T-helper 17 cell (primary cell): ENCODE results near the gene ADNP. TPM values are rescaled to one million over a fixed set of nuclear protein-coding genes. Genes with fewer than 3 reads are reported as not detected.

ENCODE experiments used
- ATAC-seq: fragments of 150-1000 bp; cut with Tn5 transposase; 2 replicates; pipeline ENCODE4 v1.10.0; 2021; ENCODE audit warnings: mild to moderate bottlenecking, moderate library complexity
- DNase-seq, 3 donors: peaks; one replicate each; pipeline versions ENCODE4 v3.0.0 to v3.0.0-alpha.2; 2020 to 2021
- H3K9me3 ChIP-seq: one replicate; pipeline ENCODE4 v1.7.0; 2013; ENCODE audit warnings: low read length, mild to moderate bottlenecking; ENCODE audit not compliant: control insufficient read depth, poor library complexity, severe bottlenecking
- H3K27ac Mint-ChIP-seq: one replicate; pipeline ENCODE4 v1.8.0; 2022; ENCODE audit warnings: mild to moderate bottlenecking, moderate library complexity, mixed read lengths
- H3K27me3 Mint-ChIP-seq: one replicate; pipeline ENCODE4 v1.8.0; 2022; ENCODE audit warnings: mixed read lengths
- H3K36me3 Mint-ChIP-seq: one replicate; pipeline ENCODE4 v1.8.0; 2022; ENCODE audit warnings: low read depth, mixed read lengths
- H3K4me1 Mint-ChIP-seq: one replicate; pipeline ENCODE4 v1.8.0; 2022; ENCODE audit warnings: mild to moderate bottlenecking, mixed read lengths
- H3K4me3 Mint-ChIP-seq: one replicate; pipeline ENCODE4 v1.8.0; 2022; ENCODE audit warnings: mild to moderate bottlenecking, moderate library complexity, mixed read lengths
- total RNA-seq, 4 donors: library from RNA in 2 of 4; stranded (reverse) in 2 of 4; gene quantifications; one replicate each; pipeline ENCODE4 v1.2.3 and lab custom pipeline; 2022 to 2026

ADNP gene
- total RNA-seq, 2 donors from 2014 or later, result 54.8 to 59.7 TPM

- DNase-seq, result no peak
- Mint-ChIP-seq H3K4me1 (peaks cover 40% of the 10 kb centered on the region), H3K27ac (peak overlapping the region; percentile 99), H3K27me3 (no peaks in the 10 kb centered on the region), H3K4me3 (peak overlapping the region; percentile 54), H3K36me3 (peaks cover 9% of the 10 kb centered on the region)
- no peak for ATAC-seq
- H3K9me3 ChIP-seq, result no peaks in the 10 kb centered on the region
Observed at GRCh38 chr20:50928469-50928868, 2.8 kb downstream of the ADNP start.

- Mint-ChIP-seq H3K27me3 (no peaks in the 10 kb centered on the region), H3K27ac (no peak overlapping the region), H3K4me1 (peaks cover 41% of the 10 kb centered on the region), H3K4me3 (no peak overlapping the region), H3K36me3 (peaks cover 9% of the 10 kb centered on the region)
- no peak for DNase-seq
- no peak for ATAC-seq
- H3K9me3 ChIP-seq, result no peaks in the 10 kb centered on the region
Observed at GRCh38 chr20:50926530-50926929, 4.7 kb downstream of the ADNP start.

DNA sequence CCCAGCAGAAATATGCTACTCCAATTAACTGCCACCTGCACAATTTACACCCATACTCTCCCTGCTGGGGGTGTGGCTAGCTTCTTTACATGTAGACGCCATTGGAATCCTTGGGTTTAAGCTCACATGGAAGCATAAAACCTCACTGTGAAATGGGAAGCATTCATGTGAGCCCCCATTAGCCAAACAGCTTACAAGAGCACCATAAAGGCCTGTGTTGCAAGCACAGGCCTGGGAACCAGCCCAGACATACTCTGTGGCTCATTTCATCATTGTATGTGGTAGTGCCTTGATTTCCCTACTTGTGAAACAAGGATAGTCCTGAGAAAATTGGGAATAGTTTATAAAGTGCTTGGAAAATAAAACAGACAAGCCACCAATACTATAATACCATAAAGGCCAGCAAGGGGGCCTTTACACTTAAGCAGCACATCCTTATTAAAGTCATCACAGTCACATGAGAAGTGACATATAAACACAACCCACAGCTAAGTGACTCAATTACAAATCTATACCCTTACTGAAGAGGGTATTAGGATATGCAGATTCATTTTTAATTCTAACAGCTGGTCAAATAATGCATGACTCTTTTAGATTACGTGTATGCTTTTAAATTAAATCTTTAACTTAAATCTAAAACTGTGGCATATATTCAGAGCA lies 6.8 kb downstream of the ADNP start:
- Mint-ChIP-seq H3K4me1 (peaks cover 43% of the 10 kb centered on the region), H3K27ac (peak overlapping the region; percentile 68), H3K36me3 (peaks cover 2% of the 10 kb centered on the region), H3K4me3 (no peak overlapping the region), H3K27me3 (no peaks in the 10 kb centered on the region)
- H3K9me3 ChIP-seq, result no peaks in the 10 kb centered on the region
- no peak for ATAC-seq
- no peak for DNase-seq

- H3K36me3 Mint-ChIP-seq, result peaks cover 2% of the 10 kb centered on the region
- no peak for ATAC-seq
- H3K9me3 ChIP-seq, result no peaks in the 10 kb centered on the region
- H3K27ac Mint-ChIP-seq, result peak overlapping the region; percentile 91
- H3K4me1 Mint-ChIP-seq, result peaks cover 45% of the 10 kb centered on the region
- no peak for DNase-seq
- peak overlapping the region; percentile 25 for H3K4me3 Mint-ChIP-seq
- H3K27me3 Mint-ChIP-seq, result no peaks in the 10 kb centered on the region
Observed at GRCh38 chr20:50921803-50922501, 9.3 kb downstream of the ADNP start.

DNA sequence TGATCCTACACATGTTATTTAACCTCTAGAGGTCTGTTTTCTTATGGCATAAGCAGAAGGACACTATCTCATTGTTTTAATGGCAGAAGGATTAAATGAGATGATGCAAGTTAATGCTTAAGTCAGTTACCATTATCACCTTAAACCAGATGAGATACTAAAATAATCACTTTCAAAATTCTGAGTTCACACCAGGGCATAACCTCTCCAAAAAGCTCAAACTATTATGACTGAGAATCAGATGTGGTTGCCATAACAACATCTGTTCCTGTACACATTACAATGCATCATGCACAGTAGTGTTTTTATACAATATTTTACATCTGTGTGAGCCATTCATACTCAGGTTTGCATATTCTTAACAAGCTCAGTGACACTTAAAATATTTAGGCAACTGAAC lies 10.2 kb downstream of the ADNP start:
- ATAC-seq, result peak; percentile 83
- Mint-ChIP-seq H3K27ac (peak overlapping the region; percentile 91), H3K4me3 (no peak overlapping the region), H3K4me1 (peaks cover 50% of the 10 kb centered on the region), H3K36me3 (peaks cover 2% of the 10 kb centered on the region), H3K27me3 (no peaks in the 10 kb centered on the region)
- no peak for DNase-seq
- no peaks in the 10 kb centered on the region for H3K9me3 ChIP-seq

DNA sequence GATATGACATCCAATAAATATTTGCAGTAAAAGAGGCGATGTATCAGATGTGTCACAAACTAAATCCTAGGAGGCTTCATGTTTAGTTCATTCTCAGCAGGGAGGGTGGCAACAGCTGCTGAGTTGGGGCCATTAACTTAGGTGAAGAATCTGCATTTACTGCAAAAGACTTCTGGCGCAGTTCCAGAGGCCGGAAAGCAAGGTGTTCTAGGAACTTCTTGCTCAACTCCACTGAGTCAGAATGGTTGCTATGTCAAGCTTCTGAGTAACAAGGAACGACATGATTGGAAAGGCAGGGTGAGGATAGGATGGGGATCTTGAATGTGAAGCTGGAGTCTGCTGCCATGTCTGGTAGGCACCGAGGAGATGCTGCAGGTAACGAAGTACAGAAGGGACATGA lies 11.7 kb downstream of the ADNP start:
- Mint-ChIP-seq H3K27me3 (no peaks in the 10 kb centered on the region), H3K4me1 (peaks cover 48% of the 10 kb centered on the region), H3K36me3 (no peaks in the 10 kb centered on the region), H3K27ac (peak overlapping the region; percentile 91), H3K4me3 (no peak overlapping the region)
- ATAC-seq, result no peak
- no peaks in the 10 kb centered on the region for H3K9me3 ChIP-seq
- no peak for DNase-seq

DNA sequence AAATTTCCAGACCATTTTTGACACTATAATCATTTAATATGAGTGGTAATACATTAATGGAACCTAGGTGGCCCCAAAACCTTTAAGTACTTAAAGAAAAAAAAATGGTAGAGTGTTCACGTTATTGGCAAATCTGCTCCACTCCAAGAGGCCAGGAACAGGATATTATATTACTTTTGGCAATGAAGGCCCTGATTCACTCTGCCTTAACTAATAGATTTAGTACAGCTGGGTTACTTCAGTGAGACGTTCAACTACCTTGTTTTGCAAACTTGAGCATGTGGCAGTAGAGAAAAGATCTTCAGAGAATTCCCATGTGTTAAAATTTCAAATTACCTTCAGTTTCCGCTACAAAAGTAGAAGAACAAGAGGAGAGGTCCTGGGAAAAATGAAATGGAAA lies 12.8 kb downstream of the ADNP start:
- Mint-ChIP-seq H3K27ac (peak overlapping the region; percentile 91), H3K36me3 (no peaks in the 10 kb centered on the region), H3K4me3 (no peak overlapping the region), H3K4me1 (peaks cover 59% of the 10 kb centered on the region), H3K27me3 (no peaks in the 10 kb centered on the region)
- no peak for DNase-seq
- no peaks in the 10 kb centered on the region for H3K9me3 ChIP-seq
- ATAC-seq, result no peak

- Mint-ChIP-seq H3K27me3 (no peaks in the 10 kb centered on the region), H3K27ac (peak overlapping the region; percentile 82), H3K36me3 (no peaks in the 10 kb centered on the region), H3K4me3 (peak overlapping the region; percentile 33), H3K4me1 (peaks cover 62% of the 10 kb centered on the region)
- ATAC-seq (no peak), DNase-seq (no peak)
- H3K9me3 ChIP-seq, result no peaks in the 10 kb centered on the region
Observed at GRCh38 chr20:50916934-50917333, 14.3 kb downstream of the ADNP start.

GRCh38 chr20:50916257-50916656 lies 15.0 kb downstream of the ADNP start:
- Mint-ChIP-seq H3K4me3 (no peak overlapping the region), H3K4me1 (peaks cover 66% of the 10 kb centered on the region), H3K27ac (peak overlapping the region; percentile 82), H3K27me3 (no peaks in the 10 kb centered on the region), H3K36me3 (no peaks in the 10 kb centered on the region)
- no peaks in the 10 kb centered on the region for H3K9me3 ChIP-seq
- no peak for ATAC-seq
- no peak for DNase-seq

- peaks cover 64% of the 10 kb centered on the region for H3K4me1 Mint-ChIP-seq
- no peaks in the 10 kb centered on the region for H3K27me3 Mint-ChIP-seq
- H3K4me3 Mint-ChIP-seq, result no peak overlapping the region
- no peaks in the 10 kb centered on the region for H3K36me3 Mint-ChIP-seq
- ATAC-seq (no peak), DNase-seq (no peak)
- peak overlapping the region; percentile 67 for H3K27ac Mint-ChIP-seq
- H3K9me3 ChIP-seq, result no peaks in the 10 kb centered on the region
Observed at GRCh38 chr20:50915424-50915823, 15.8 kb downstream of the ADNP start.

GRCh38 chr20:50913690-50914375 lies 17.4 kb downstream of the ADNP start:
- no peaks in the 10 kb centered on the region for H3K27me3 Mint-ChIP-seq
- H3K9me3 ChIP-seq, result no peaks in the 10 kb centered on the region
- H3K27ac Mint-ChIP-seq, result peak overlapping the region; percentile 59
- peak; percentile 58 for ATAC-seq
- H3K36me3 Mint-ChIP-seq, result no peaks in the 10 kb centered on the region
- peaks cover 64% of the 10 kb centered on the region for H3K4me1 Mint-ChIP-seq
- peak overlapping the region; percentile 7 for H3K4me3 Mint-ChIP-seq
- DNase-seq, result no peak

DNA sequence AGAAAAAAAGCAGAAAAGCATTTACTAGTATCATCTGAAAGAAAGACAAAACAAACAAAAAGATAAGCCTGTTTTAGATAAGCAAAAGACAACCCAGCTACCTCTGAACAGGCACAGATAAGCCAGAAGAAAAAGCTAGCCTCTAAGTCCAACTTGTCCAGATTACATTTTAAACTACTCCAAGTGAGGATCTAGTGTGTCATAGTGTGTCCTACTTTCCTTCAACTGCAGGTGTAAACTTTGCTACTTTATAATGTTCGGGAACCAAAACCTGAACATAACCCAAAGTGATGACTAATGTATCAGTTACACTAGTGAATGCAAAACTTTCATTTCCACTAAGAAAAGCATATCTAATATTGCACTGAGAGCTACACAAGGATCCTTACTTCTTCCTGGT lies 19.5 kb downstream of the ADNP start:
- Mint-ChIP-seq H3K27me3 (no peaks in the 10 kb centered on the region), H3K36me3 (no peaks in the 10 kb centered on the region), H3K4me1 (peaks cover 52% of the 10 kb centered on the region), H3K27ac (peak overlapping the region; percentile 34), H3K4me3 (no peak overlapping the region)
- no peaks in the 10 kb centered on the region for H3K9me3 ChIP-seq
- ATAC-seq (no peak), DNase-seq (no peak)

- peaks cover 49% of the 10 kb centered on the region for H3K4me1 Mint-ChIP-seq
- H3K27me3 Mint-ChIP-seq, result no peaks in the 10 kb centered on the region
- no peaks in the 10 kb centered on the region for H3K9me3 ChIP-seq
- no peak overlapping the region for H3K4me3 Mint-ChIP-seq
- H3K27ac Mint-ChIP-seq, result peak overlapping the region; percentile 34
- ATAC-seq (no peak), DNase-seq (no peak)
- no peaks in the 10 kb centered on the region for H3K36me3 Mint-ChIP-seq
Observed at GRCh38 chr20:50911030-50911429, 20.2 kb downstream of the ADNP start.
